ENCODE results near the gene GALR2. TPM values are rescaled to one million over a fixed set of nuclear protein-coding genes. Genes with fewer than 3 reads are reported as not detected.

Gene GALR2
- total and polyA plus RNA-seq, 9 of the 15 experiments (the other 6 are each of a cell fraction or from before 2014, with no cell fraction given): 0.34 TPM; not detected in 8

- TF ChIP-seq GATAD2B (IDR thresholded peaks at IDR 0.05; ENCODE audit: borderline replicate concordance) (no peak), MTA2 (IDR thresholded peaks at IDR 0.05; ENCODE audit: low read depth) (no peak), ZNF354B (CRISPR knock-in tag; IDR thresholded peaks at IDR 0.05) (no peak), CC2D1A (IDR thresholded peaks at IDR 0.05) (no peak), NFXL1 (CRISPR knock-in tag; IDR thresholded peaks at IDR 0.05) (no peak), ZNF511 (CRISPR knock-in tag; IDR thresholded peaks at IDR 0.05) (no peak; the same call in 1 of the 2 replicates), MIER1 (IDR thresholded peaks at IDR 0.05; ENCODE audit: low read depth) (no peak), ZNF407 (IDR thresholded peaks at IDR 0.05; ENCODE audit: low read depth) (peak; percentile 90), ZNF785 (CRISPR knock-in tag; IDR thresholded peaks at IDR 0.05) (no peak), PHF8 (IDR thresholded peaks at IDR 0.05; ENCODE audit: borderline replicate concordance, low read length) (peak; percentile 93), TAL1 (IDR thresholded peaks at IDR 0.05) (no peak), USF1 (CRISPR knock-in tag; IDR thresholded peaks at IDR 0.05) (peak; percentile 41; the same call in 1 of the 2 replicates), ETV5 (CRISPR knock-in tag; IDR thresholded peaks at IDR 0.05; ENCODE audit: low read depth) (peak; percentile 83), GTF2E2 (tag; IDR thresholded peaks at IDR 0.05) (0 out of 2 replicates have a peak, but pooled peaks have one; percentile 12), THRA (IDR thresholded peaks at IDR 0.05) (no peak), KDM5B (IDR thresholded peaks at IDR 0.05; ENCODE audit: insufficient replicate concordance, low read depth, low read length) (peak; percentile 74), RHOXF2B (CRISPR knock-in tag; conservative IDR thresholded peaks at IDR 0.05) (no peak), SMARCC2 (IDR thresholded peaks at IDR 0.05; ENCODE audit: low read depth) (no peak)
Measured at GRCh38 chr17:76103274-76104139, 28.9 kb downstream of the GALR2 start, which contains the start of gene EXOC7 (continued).

Data from K562 (cell line).